Measurements from ENCODE around the gene MCM3AP.

MCM3AP gene

DNA sequence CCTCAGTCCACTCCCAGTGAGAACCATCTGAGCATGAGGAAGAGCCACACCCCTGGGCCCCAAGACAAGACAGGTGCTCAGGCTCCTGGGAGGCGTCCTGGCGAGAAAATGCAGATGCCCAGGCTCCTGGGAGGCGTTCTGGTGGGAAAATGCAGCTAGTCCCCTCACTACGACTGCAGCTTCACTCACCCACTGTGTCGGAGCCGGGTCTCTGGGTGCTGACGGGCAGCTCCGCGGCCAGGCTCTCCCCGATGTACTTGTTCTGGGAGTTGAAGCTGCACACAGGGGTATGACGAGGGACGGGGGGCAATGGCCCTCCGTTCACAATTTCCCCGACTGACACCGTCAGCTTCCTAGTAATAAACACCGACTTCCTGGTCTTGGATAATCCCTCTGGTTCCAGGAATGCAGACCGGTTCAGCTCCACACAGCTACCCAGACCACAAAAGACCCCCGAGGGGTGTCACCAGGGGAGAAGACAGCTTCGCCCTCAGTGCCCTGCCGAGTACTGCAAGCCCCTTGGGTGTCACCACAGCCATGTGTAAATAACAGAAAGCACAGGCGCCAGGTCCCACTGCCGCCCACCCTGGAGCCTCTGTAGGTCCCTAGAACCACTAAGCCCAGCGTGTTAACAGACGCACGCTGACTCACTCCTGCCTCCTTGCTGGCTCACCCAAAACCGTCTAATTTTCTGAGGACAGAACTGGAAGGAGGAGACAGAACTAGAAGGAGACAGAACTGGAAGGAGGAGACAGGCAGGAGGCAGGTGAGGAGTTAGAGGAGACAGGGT lies 19.5 kb downstream of the MCM3AP start:
- no peak overlapping the region for H3K9ac ChIP-seq (ENCODE audit: low read depth, low read length)
- H3K4me1 ChIP-seq (ENCODE audit: insufficient read depth, low read length) = no peaks in the 10 kb centered on the region
- no peaks in the 10 kb centered on the region for H3K27me3 ChIP-seq (ENCODE audit: insufficient read depth, low read length)
- peaks cover 93% of the 10 kb centered on the region for H3K36me3 ChIP-seq (ENCODE audit: insufficient read depth, low read length)
- WGBS = 93% methylated on average over 26 of the region's 26 CpGs
- H3K9me3 ChIP-seq (ENCODE audit: insufficient read depth, low read depth, low read length) = no peaks in the 10 kb centered on the region
- H3K27ac ChIP-seq (ENCODE audit: low read depth, low read length) = no peak overlapping the region
- no peak overlapping the region for H3K4me3 ChIP-seq (ENCODE audit: low read length)

DNA sequence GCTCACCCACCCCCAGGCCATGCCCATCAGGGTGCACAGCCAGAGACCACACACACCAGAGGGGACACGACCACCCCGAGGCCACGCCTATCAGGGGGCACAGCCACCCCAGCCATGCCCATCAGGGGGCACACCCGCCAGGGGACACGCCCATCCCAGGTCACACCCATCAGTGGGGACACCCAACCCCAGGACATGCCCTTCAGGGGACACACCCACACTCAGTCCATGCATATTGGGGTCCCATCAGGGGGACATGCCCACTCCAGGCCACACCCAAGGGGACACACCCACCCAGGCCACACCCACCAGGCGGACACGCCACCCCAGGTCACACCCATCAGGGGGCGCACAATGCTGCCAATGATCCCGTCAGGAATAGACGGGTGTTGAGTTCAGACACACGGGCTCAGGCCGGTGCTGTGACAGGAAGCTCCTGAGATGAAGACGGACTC lies 20.7 kb downstream of the MCM3AP start:
- Histone ChIP-seq H3K4me3 (ENCODE audit: low read length) (no peak overlapping the region), H3K9ac (ENCODE audit: low read depth, low read length) (no peak overlapping the region), H3K4me1 (ENCODE audit: insufficient read depth, low read length) (no peaks in the 10 kb centered on the region), H3K36me3 (ENCODE audit: insufficient read depth, low read length) (peaks cover 93% of the 10 kb centered on the region), H3K27ac (ENCODE audit: low read depth, low read length) (no peak overlapping the region), H3K27me3 (ENCODE audit: insufficient read depth, low read length) (no peaks in the 10 kb centered on the region), H3K9me3 (ENCODE audit: insufficient read depth, low read depth, low read length) (no peaks in the 10 kb centered on the region)
- 93% methylated on average over 13 of the region's 13 CpGs for WGBS

DNA sequence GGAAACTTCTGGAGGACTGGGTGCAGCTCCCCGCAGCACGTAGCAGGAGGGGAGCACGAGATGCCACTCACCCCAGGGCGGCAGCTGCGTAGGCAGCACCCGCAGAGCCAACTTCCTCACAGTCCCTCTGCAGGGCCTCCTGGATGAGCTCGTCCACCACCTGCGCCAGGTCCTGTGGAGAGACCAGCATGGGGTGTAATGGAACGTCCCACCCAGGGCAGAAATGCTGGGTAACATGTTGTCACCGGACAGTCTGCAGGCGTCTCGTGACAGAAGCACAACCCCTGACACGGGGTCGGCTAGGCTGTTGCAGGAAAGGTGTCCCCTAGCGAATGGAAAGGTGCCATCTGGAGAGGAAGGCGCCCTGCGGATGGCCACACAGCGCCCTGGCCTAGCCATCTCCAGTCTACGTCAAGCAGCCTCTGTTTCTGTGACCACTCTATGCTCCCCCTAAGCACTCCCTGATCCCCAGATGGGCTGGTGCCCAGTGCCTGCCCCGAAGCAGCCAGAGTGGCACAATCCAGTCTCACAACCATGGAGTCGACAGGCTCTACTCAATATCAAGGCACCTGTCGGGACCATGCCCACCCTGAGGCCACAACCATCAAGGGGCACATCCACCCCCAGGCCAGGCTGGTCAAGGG lies 21.2 kb downstream of the MCM3AP start:
- no peaks in the 10 kb centered on the region for H3K27me3 ChIP-seq (ENCODE audit: insufficient read depth, low read length)
- no peak overlapping the region for H3K4me3 ChIP-seq (ENCODE audit: low read length)
- peaks cover 92% of the 10 kb centered on the region for H3K36me3 ChIP-seq (ENCODE audit: insufficient read depth, low read length)
- no peak overlapping the region for H3K9ac ChIP-seq (ENCODE audit: low read depth, low read length)
- WGBS = 96% methylated on average over 22 of the region's 22 CpGs
- no peak overlapping the region for H3K27ac ChIP-seq (ENCODE audit: low read depth, low read length)
- H3K9me3 ChIP-seq (ENCODE audit: insufficient read depth, low read depth, low read length) = no peaks in the 10 kb centered on the region
- no peaks in the 10 kb centered on the region for H3K4me1 ChIP-seq (ENCODE audit: insufficient read depth, low read length)

DNA sequence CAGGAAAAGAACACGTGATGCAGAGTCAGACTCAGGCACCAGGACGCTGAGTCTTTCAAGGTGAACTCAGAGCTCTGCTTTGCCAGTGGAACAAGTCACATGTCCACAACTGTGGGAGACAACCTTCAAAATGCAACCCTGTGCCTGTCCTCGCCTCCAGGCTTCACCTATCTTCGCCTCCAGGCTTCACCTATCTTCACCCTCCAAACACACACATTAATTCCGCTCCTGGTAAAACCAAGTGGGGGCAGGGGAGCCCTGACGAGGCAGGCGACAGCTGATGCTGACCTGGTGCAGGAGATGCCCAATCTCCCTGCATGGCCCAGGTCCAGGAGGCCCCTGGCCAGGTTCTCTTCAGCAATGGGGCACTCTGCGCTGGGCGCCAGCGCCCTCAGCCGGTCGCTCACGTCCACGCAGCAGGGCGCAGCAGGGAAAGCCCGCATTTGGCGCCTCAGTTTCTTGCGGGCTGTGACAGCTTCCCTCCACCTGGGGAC lies 28.9 kb downstream of the MCM3AP start:
- 95% methylated on average over 18 of the region's 18 CpGs for WGBS

DNA sequence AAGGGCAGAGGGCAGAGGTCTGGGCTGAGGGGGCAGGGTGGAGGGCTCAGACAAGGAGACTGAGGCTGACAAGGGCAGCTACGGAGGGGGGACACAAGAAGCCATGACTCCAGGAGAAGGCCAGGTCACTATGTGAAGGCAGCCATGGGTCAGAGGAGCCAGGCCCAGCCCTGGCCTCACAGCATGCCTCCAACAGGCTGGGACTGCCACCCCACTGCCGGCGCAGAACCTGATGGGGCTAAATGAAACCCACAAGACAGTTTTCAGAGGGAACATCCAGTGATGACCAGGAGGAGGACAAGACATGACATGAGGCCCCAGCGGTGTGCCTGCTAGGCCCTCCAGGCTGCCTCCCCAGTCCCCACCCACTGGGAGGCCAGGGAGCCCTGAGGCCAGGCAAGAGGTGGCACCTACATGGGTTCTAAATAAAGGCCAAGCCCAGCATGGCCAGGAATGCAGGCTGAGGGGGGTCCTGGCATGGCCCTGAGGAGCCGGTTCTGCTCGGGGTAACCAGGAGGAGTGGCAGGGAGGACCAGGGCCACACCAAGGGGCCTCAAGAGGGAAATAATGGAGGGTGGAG lies 29.6 kb downstream of the MCM3AP start:
- H3K9me3 ChIP-seq (ENCODE audit: insufficient read depth, low read depth, low read length) = no peaks in the 10 kb centered on the region
- no peak overlapping the region for H3K9ac ChIP-seq (ENCODE audit: low read depth, low read length)
- no peaks in the 10 kb centered on the region for H3K4me1 ChIP-seq (ENCODE audit: insufficient read depth, low read length)
- H3K27me3 ChIP-seq (ENCODE audit: insufficient read depth, low read length) = no peaks in the 10 kb centered on the region
- H3K4me3 ChIP-seq (ENCODE audit: low read length) = no peak overlapping the region
- H3K27ac ChIP-seq (ENCODE audit: low read depth, low read length) = no peak overlapping the region
- peaks cover 92% of the 10 kb centered on the region for H3K36me3 ChIP-seq (ENCODE audit: insufficient read depth, low read length)
- WGBS = 93% methylated on average over 6 of the region's 6 CpGs

More for the DNA sequence above, 28.9 kb downstream of the MCM3AP start:
- no peak overlapping the region for H3K27ac ChIP-seq (ENCODE audit: low read depth, low read length)
- no peaks in the 10 kb centered on the region for H3K27me3 ChIP-seq (ENCODE audit: insufficient read depth, low read length)
- H3K9ac ChIP-seq (ENCODE audit: low read depth, low read length) = no peak overlapping the region
- H3K4me1 ChIP-seq (ENCODE audit: insufficient read depth, low read length) = no peaks in the 10 kb centered on the region
- H3K9me3 ChIP-seq (ENCODE audit: insufficient read depth, low read depth, low read length) = no peaks in the 10 kb centered on the region
- H3K36me3 ChIP-seq (ENCODE audit: insufficient read depth, low read length) = peaks cover 92% of the 10 kb centered on the region
- no peak overlapping the region for H3K4me3 ChIP-seq (ENCODE audit: low read length)

DNA sequence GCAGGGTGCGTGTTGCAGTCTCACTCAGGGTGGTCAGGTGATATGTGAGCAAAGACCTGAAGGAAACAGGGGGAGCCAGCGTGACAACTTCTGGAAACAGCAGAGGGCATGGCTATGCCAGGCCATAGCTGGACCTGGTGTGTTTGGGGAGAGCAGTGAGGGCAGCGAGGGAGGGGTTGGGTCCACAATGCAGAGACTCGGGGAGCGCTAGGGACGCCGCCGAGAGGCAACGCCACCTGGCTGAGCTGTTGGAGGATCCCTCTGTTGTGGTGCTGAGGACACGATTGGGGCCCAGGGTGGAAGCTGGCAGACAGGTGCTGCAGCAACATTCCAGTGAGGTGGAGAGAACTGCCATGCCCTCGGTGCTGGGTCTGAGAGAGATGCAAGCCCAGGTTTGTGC lies 30.2 kb downstream of the MCM3AP start:
- Histone ChIP-seq H3K4me1 (ENCODE audit: insufficient read depth, low read length) (no peaks in the 10 kb centered on the region), H3K9me3 (ENCODE audit: insufficient read depth, low read depth, low read length) (no peaks in the 10 kb centered on the region), H3K27ac (ENCODE audit: low read depth, low read length) (no peak overlapping the region), H3K27me3 (ENCODE audit: insufficient read depth, low read length) (no peaks in the 10 kb centered on the region), H3K36me3 (ENCODE audit: insufficient read depth, low read length) (peaks cover 92% of the 10 kb centered on the region), H3K9ac (ENCODE audit: low read depth, low read length) (no peak overlapping the region), H3K4me3 (ENCODE audit: low read length) (no peak overlapping the region)
- WGBS = 96% methylated on average over 11 of the region's 11 CpGs

DNA sequence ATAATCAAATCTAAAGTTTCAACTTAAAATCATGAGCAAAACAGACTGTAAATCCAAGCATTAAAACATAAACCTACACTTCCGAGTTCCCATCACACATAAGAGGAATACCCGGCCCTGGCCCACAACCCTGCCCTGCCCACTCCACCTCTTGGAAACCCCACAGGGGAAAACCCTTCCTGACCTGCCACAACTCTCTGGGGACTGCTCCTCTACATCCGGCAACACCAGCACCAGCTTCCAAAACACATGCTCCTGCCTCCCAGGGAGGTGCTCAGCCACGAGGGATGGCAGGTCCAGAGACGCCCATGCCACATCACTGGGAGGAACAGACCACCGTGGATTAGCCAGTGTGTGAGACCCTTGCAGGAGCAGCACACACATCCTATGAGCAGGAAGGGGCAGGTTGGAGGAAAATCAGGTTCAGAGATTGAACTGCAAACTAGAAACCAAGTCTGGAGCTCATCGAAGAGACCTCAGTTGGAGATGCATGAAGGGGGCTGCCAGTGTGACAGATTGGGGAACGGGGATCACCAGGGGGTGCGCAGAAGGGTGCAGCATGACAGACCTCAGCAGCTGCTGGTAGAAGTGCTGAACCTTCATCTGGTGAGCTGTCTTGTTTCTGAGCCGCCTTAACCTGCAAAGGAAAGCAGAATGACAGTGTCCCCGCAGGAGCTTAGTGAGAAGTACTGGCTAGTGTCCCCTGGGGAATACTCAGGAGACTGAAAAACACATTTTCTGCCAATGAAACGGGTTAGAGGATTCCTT lies 31.0 kb downstream of the MCM3AP start:
- Histone ChIP-seq H3K27ac (ENCODE audit: low read depth, low read length) (no peak overlapping the region), H3K4me3 (ENCODE audit: low read length) (no peak overlapping the region), H3K4me1 (ENCODE audit: insufficient read depth, low read length) (no peaks in the 10 kb centered on the region), H3K36me3 (ENCODE audit: insufficient read depth, low read length) (peaks cover 94% of the 10 kb centered on the region), H3K9me3 (ENCODE audit: insufficient read depth, low read depth, low read length) (no peaks in the 10 kb centered on the region), H3K9ac (ENCODE audit: low read depth, low read length) (no peak overlapping the region), H3K27me3 (ENCODE audit: insufficient read depth, low read length) (no peaks in the 10 kb centered on the region)
- 95% methylated on average over 12 of the region's 12 CpGs for WGBS

DNA sequence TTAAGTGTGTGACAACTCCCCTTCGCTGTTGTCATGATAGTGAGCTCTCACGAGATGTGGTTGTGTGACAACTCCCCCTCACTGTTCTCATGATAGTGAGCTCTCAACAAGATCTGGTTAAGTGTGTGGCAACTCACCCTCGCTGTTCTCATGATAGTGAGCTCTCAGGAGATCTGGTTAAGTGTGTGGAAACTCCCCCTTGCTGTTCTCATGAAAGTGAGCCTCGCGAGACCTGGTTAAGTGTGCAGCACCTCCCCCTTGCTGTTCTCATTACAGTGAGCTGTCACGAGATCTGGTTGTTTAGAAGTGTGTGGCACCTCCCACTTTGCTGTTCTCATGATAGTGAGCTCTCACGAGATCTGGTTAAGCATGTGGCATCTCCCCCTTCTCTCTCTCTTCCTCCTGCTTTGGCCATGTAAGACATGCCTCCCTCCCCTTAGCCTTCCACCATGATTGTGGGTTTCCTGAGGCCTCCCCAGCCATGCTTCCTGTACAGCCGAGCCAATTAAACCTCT lies 31.7 kb downstream of the MCM3AP start:
- WGBS = 92% methylated on average over 8 of the region's 8 CpGs
- Histone ChIP-seq H3K9me3 (ENCODE audit: insufficient read depth, low read depth, low read length) (no peaks in the 10 kb centered on the region), H3K4me1 (ENCODE audit: insufficient read depth, low read length) (no peaks in the 10 kb centered on the region), H3K4me3 (ENCODE audit: low read length) (no peak overlapping the region), H3K36me3 (ENCODE audit: insufficient read depth, low read length) (peaks cover 94% of the 10 kb centered on the region), H3K27me3 (ENCODE audit: insufficient read depth, low read length) (no peaks in the 10 kb centered on the region), H3K9ac (ENCODE audit: low read depth, low read length) (no peak overlapping the region), H3K27ac (ENCODE audit: low read depth, low read length) (no peak overlapping the region)

DNA sequence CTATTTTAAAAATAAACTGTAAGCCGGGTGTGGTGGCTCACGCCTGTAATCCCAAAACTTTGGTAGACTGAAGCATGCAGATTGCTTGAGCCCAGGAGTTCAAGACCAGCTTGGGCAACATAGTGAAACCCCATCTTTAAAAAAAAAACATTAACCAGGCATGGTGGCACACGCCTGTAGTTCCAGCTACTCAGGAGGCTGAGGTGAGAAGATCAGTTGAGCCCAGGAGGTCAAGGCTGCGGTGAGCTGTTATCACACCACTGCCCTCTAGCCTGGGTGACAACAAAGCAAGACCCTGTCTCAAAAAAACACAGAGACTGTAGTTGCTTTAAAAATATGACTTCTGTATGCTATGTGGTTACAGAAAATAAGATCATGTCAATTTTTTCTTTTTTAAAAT lies 32.6 kb downstream of the MCM3AP start:
- H3K27me3 ChIP-seq (ENCODE audit: insufficient read depth, low read length) = no peaks in the 10 kb centered on the region
- peaks cover 94% of the 10 kb centered on the region for H3K36me3 ChIP-seq (ENCODE audit: insufficient read depth, low read length)
- no peaks in the 10 kb centered on the region for H3K4me1 ChIP-seq (ENCODE audit: insufficient read depth, low read length)
- 92% methylated on average over 4 of the region's 4 CpGs for WGBS
- H3K27ac ChIP-seq (ENCODE audit: low read depth, low read length) = no peak overlapping the region
- H3K4me3 ChIP-seq (ENCODE audit: low read length) = no peak overlapping the region
- H3K9me3 ChIP-seq (ENCODE audit: insufficient read depth, low read depth, low read length) = no peaks in the 10 kb centered on the region
- H3K9ac ChIP-seq (ENCODE audit: low read depth, low read length) = no peak overlapping the region

DNA sequence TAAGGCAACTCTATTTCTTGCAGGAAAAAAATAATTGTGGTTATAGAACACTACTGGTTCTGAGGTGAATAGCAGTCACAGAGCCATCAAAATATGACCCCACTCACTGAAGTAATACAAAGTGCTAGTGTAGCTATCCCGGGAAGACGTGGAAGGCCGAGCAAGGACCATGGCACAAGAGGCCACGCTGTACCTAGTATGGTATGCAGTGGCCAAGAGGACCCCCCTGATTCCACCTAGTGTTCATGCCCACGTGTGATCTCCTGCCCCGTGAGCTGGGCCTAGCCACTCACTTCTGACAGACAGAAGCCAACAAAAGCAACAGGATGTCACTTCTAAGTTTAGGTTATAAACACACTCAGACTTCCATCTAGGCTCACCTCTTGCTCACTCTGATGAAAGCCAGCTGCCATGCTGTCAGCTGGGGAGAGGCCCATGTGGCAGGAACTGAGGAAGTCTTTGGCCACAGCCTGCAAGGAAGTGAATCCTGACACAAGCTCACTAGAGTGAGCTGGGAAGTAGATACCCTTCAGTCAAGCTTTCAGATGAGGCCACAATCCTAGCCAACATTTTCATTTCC lies 35.2 kb downstream of the MCM3AP start:
- Histone ChIP-seq H3K9ac (ENCODE audit: low read depth, low read length) (no peak overlapping the region), H3K9me3 (ENCODE audit: insufficient read depth, low read depth, low read length) (no peaks in the 10 kb centered on the region), H3K4me3 (ENCODE audit: low read length) (no peak overlapping the region), H3K4me1 (ENCODE audit: insufficient read depth, low read length) (no peaks in the 10 kb centered on the region), H3K36me3 (ENCODE audit: insufficient read depth, low read length) (peaks cover 97% of the 10 kb centered on the region), H3K27ac (ENCODE audit: low read depth, low read length) (no peak overlapping the region), H3K27me3 (ENCODE audit: insufficient read depth, low read length) (no peaks in the 10 kb centered on the region)
- WGBS = 96% methylated on average over 6 of the region's 6 CpGs

Data from HUES64 (cell line).